Uterus (tissue), 4 donors: ENCODE results near the gene C10orf62. TPM values are rescaled to one million over a fixed set of nuclear protein-coding genes. Genes with fewer than 3 reads are reported as not detected.
"Not testable (repeated sequence)": the region's sequence is repeated elsewhere in the genome, so short reads cannot be mapped to it uniquely, and the experiment has no call there.

Source experiments
- DNase-seq, 2 donors: peaks; one replicate each; pipeline ENCODE4 v3.0.0-alpha.2; 2019 to 2020
- H3K27ac ChIP-seq, 2 donors: fragments of 200-600 bp; sonication (generic); 1 replicate in 1 of 2; 2 replicates in 1 of 2; pipeline ENCODE4 v1.5.1; 2016 to 2018
- H3K27me3 ChIP-seq, 2 donors: fragments of 200-600 bp; sonication (generic); one replicate each; pipeline ENCODE4 v1.5.1; 2018 to 2019; ENCODE audit warnings: control low read depth in 1 of 2
- H3K36me3 ChIP-seq, 2 donors: fragments of 200-600 bp; sonication (generic); one replicate each; pipeline ENCODE4 v1.5.1; 2019; ENCODE audit warnings: control low read depth in 1 of 2
- H3K4me1 ChIP-seq, 2 donors: fragments of 200-600 bp; sonication (generic); one replicate each; pipeline ENCODE4 v1.5.1; 2018 to 2019; ENCODE audit warnings: control low read depth in 1 of 2
- H3K4me3 ChIP-seq, 2 donors: fragments of 200-600 bp; sonication (generic); 1 replicate in 1 of 2; 2 replicates in 1 of 2; pipeline ENCODE4 v1.5.1; 2018 to 2019; ENCODE audit warnings: mild to moderate bottlenecking in 1 of 2
- H3K9me3 ChIP-seq, 2 donors: fragments of 200-600 bp; sonication (generic); one replicate each; pipeline ENCODE4 v1.5.1; 2019; ENCODE audit warnings: control low read depth in 1 of 2
- CTCF ChIP-seq, 4 experiments: fragments of 200-600 bp in 2 of 4; fragments of 450-650 bp in 2 of 4; sonication (generic) in 2 of 4; IDR thresholded peaks; one replicate each; pipeline ENCODE4 v1.5.1; 2016 to 2019; ENCODE audit warnings: antibody characterized with exemption in 4 of 4, mild to moderate bottlenecking in 2 of 4, moderate library complexity in 1 of 4
- POLR2A ChIP-seq, 2 donors: fragments of 450-650 bp; IDR thresholded peaks; one replicate each; pipeline ENCODE4 v1.6.1; 2016; ENCODE audit warnings: antibody characterized with exemption in 2 of 2, mild to moderate bottlenecking in 1 of 2, moderate library complexity in 1 of 2
- intact Hi-C: fragments of 100-400 bp; cut with DNase I; formaldehyde crosslinking; loops from one replicate; pipeline ENCODE4 v1.15.1; 2023; ENCODE audit warnings: low total_unique reads
- total RNA-seq, 4 donors: library from RNA; depleted of rRNA in 3 of 4; stranded (reverse); fragments of >200 nt in 3 of 4; gene quantifications; one replicate each; pipeline versions ENCODE4 v1.1.0 to v1.2.4, GENCODE V29; 2014 to 2023
- donor health status: DM: yes; HTN: yes; CAD: no.

The C10orf62 gene
- total RNA-seq, 4 donors from 2014 or later, result not detected

GRCh38 chr10:97562329-97562728 is 27.2 kb upstream of the C10orf62 start:
- H3K36me3 ChIP-seq, H3K9me3 ChIP-seq, H3K4me3 ChIP-seq, DNase-seq, H3K27me3 ChIP-seq, H3K27ac ChIP-seq, intact Hi-C loops, H3K4me1 ChIP-seq: not testable (repeated sequence)

GRCh38 chr10:97563337-97563736 is 26.2 kb upstream of the C10orf62 start:
- no peaks in the 10 kb centered on the region for H3K27me3 ChIP-seq
- H3K27ac ChIP-seq, result no peak overlapping the region
- no peak for DNase-seq
- no peaks in the 10 kb centered on the region for H3K9me3 ChIP-seq
- H3K4me1 ChIP-seq, result no peaks in the 10 kb centered on the region
- no peak overlapping the region for H3K4me3 ChIP-seq
- TF ChIP-seq POLR2A (IDR thresholded peaks at IDR 0.05) (no peak), CTCF (IDR thresholded peaks at IDR 0.05) (no peak)
- no peaks in the 10 kb centered on the region for H3K36me3 ChIP-seq
- intact Hi-C loops, result no loop called here

DNA sequence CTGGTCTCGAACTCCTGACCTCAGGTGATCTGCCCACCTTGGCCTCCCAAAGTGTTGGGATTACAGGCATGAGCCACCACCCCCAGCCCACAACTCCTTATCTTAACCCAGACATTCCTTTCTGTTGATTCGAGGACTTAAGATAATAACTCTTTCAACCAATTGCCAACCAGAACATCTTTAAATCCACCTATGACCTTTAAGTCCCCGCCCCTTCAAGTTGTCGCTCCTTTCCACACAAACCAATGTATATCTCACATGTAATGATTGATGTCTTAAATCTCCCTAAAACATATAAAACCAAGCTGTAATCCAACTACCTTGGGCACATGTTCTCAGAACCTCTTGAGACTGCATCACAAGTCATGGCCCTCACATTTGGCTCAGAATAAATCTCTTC is 24.7 kb upstream of the C10orf62 start:
- DNase-seq, result no peak
- Histone ChIP-seq H3K4me3 (no peak overlapping the region), H3K4me1 (no peaks in the 10 kb centered on the region), H3K27ac (no peak overlapping the region), H3K9me3 (no peaks in the 10 kb centered on the region), H3K27me3 (no peaks in the 10 kb centered on the region), H3K36me3 (no peaks in the 10 kb centered on the region)
- intact Hi-C loops, result no loop called here
- no peak for TF ChIP-seq CTCF (IDR thresholded peaks at IDR 0.05)
- TF ChIP-seq POLR2A (IDR thresholded peaks at IDR 0.05), result no peak

DNA sequence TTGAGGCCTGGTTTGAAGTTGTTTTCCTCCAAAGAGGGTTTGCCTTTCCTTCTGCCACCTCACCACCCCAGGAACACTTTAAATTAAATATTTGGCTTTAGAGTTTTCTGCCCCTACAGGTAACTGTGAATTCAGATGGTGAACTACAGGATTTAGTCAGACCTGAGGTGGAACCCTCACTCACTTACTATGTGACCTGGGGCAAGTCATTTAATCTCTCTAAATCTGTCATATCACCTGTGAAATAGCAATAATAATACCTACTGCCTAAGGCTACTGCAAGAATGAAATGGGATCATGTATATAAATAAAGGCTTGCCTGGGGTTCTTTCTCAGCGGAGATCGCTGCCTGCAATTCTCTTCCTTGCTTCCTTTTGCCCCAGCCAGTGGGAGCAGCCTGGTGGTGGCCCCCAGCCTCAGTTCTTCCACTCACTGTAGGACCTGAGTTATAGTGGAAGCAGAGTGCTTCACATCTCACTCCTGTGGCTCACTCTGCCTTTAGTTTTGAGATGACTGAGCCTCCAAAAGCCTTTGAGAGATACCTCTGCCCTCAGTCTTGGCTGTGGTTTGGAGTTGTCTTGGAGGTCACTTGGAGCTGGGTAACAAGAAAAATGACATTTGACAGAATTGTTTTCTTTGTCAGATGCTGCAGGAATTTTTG is 23.1 kb upstream of the C10orf62 start:
- Histone ChIP-seq H3K4me1 (no peaks in the 10 kb centered on the region), H3K4me3 (no peak overlapping the region), H3K27me3 (no peaks in the 10 kb centered on the region), H3K27ac (no peak overlapping the region), H3K36me3 (no peaks in the 10 kb centered on the region), H3K9me3 (no peaks in the 10 kb centered on the region)
- intact Hi-C loops, result no loop called here
- TF ChIP-seq CTCF (IDR thresholded peaks at IDR 0.05) (no peak), POLR2A (IDR thresholded peaks at IDR 0.05) (no peak)
- DNase-seq, result no peak

DNA sequence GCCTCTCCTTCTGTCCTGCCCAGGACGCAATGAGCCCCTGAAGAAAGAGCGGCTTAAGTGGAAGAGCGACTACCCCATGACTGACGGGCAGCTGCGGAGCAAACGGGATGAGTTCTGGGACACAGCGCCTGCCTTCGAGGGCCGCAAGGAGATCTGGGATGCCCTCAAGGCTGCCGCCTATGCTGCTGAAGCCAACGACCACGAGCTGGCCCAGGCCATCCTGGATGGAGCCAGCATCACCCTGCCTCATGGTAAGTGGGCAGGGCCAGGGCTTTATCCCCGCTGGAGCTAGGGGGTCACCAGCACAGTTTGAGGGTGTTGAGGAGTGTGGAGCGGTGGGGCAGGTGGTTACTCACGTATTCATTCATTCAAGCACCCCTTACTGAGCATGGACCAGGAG is 21.6 kb upstream of the C10orf62 start:
- intact Hi-C loops, result no loop called here
- Histone ChIP-seq H3K27ac (no peak overlapping the region), H3K4me3 (no peak overlapping the region), H3K9me3 (no peaks in the 10 kb centered on the region), H3K4me1 (no peaks in the 10 kb centered on the region), H3K36me3 (no peaks in the 10 kb centered on the region), H3K27me3 (no peaks in the 10 kb centered on the region)
- no peak for TF ChIP-seq CTCF (IDR thresholded peaks at IDR 0.05)
- TF ChIP-seq POLR2A (IDR thresholded peaks at IDR 0.05), result no peak
- no peak for DNase-seq
